Measurements from ENCODE around the gene MAP3K3. TPM values are rescaled to one million over a fixed set of nuclear protein-coding genes. Genes with fewer than 3 reads are reported as not detected.

MAP3K3 gene
- total RNA-seq, 1 donor from 2014 or later: 54.6 TPM

DNA sequence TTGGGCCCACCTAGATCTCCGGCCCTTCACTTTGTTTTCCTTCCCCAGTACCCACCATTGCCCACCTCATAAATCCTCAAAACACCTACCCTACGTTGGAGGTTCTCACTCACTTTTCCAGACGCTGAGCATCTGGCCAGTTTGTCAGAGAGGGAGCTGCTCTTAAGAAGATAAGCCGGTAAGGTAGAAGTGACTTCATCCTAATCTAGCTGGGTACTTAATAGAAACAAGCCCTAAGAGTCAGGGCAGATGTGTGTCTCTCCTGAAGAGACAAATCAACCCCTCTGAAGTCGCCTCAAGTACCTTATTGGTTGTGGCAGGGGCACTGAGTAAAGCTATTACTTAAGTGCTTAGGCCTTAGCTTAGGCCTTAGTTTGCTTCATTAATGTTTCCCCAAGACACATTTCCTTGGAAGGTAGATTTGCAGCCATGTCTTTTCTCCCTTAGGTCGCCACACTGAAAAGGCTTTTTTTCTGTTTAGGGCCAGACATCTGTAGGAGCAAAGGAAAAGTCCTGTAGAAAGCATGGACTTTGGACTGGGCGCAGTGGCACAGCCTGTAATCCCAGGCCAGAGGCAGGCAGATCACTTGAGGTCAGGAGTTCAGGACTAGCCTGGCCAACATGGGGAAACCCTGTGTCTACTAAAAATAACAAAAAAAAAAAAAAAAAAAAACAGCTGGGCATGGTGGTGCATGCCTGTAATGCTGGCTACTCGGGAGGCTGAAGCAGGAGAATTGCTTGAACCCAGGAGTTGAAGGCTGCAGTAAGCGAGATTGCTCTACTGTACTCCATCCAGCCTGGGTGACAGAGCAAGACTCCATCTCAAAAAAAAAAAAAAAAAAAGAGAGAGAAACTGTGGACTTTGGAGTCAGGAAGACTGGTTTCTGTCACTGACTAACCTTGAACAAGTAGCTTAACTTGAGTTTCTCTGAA lies 20.5 kb upstream of the MAP3K3 start:
- no peak for DNase-seq
- Mint-ChIP-seq H3K27me3 (ENCODE audit: unreplicated experiment) (peaks cover 2% of the 10 kb centered on the region), H3K4me1 (ENCODE audit: low read depth, unreplicated experiment) (peaks cover 9% of the 10 kb centered on the region)

GRCh38 chr17:63609816-63610573 lies 12.2 kb upstream of the MAP3K3 start:
- H3K27me3 Mint-ChIP-seq (ENCODE audit: unreplicated experiment): peaks cover 3% of the 10 kb centered on the region
- no peak overlapping the region for H3K4me3 Mint-ChIP-seq (ENCODE audit: unreplicated experiment)
- TF ChIP-seq, protein P1, sequence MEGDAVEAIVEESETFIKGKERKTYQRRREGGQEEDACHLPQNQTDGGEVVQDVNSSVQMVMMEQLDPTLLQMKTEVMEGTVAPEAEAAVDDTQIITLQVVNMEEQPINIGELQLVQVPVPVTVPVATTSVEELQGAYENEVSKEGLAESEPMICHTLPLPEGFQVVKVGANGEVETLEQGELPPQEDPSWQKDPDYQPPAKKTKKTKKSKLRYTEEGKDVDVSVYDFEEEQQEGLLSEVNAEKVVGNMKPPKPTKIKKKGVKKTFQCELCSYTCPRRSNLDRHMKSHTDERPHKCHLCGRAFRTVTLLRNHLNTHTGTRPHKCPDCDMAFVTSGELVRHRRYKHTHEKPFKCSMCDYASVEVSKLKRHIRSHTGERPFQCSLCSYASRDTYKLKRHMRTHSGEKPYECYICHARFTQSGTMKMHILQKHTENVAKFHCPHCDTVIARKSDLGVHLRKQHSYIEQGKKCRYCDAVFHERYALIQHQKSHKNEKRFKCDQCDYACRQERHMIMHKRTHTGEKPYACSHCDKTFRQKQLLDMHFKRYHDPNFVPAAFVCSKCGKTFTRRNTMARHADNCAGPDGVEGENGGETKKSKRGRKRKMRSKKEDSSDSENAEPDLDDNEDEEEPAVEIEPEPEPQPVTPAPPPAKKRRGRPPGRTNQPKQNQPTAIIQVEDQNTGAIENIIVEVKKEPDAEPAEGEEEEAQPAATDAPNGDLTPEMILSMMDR (IDR thresholded peaks at IDR 0.05; ENCODE audit: partially characterized antibody, unreplicated experiment): no peak
- H3K27ac Mint-ChIP-seq (ENCODE audit: unreplicated experiment): no peak overlapping the region
- no peak for DNase-seq
- H3K9me3 Mint-ChIP-seq (ENCODE audit: unreplicated experiment): no peaks in the 10 kb centered on the region
- H3K4me1 Mint-ChIP-seq (ENCODE audit: low read depth, unreplicated experiment): no peaks in the 10 kb centered on the region
- no peaks in the 10 kb centered on the region for H3K36me3 Mint-ChIP-seq (ENCODE audit: unreplicated experiment)

More for the DNA sequence above, 20.5 kb upstream of the MAP3K3 start:
- TF ChIP-seq, protein P1 (IDR thresholded peaks at IDR 0.05; ENCODE audit: partially characterized antibody, unreplicated experiment): no peak
- H3K4me3 Mint-ChIP-seq (ENCODE audit: unreplicated experiment): peak overlapping the region; percentile 95
- H3K9me3 Mint-ChIP-seq (ENCODE audit: unreplicated experiment): peaks cover 4% of the 10 kb centered on the region
- peak overlapping the region; percentile 64 for H3K27ac Mint-ChIP-seq (ENCODE audit: unreplicated experiment)
- H3K36me3 Mint-ChIP-seq (ENCODE audit: unreplicated experiment): no peaks in the 10 kb centered on the region

DNA sequence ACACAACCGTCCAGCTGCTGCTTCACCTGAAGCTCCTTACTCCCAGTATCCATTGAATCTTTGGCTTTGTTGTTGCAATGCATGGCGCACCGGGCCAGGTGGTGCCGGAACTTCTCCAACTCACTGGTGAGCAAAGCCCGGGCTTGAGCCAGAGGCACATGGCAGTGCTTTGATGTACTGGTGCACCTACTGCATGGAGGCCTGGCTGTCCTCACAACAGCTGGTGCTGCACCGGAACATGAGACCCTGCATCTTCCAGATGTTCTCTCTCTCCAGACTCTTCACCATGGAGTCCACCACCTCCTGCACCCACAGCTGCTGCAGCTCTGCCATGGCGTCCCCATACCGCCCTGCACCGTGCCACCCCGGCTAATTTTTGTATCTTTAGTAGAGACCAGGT lies 11.4 kb upstream of the MAP3K3 start:
- TF ChIP-seq, protein P1 (IDR thresholded peaks at IDR 0.05; ENCODE audit: partially characterized antibody, unreplicated experiment): no peak
- Mint-ChIP-seq H3K9me3 (ENCODE audit: unreplicated experiment) (no peaks in the 10 kb centered on the region), H3K27ac (ENCODE audit: unreplicated experiment) (no peak overlapping the region), H3K27me3 (ENCODE audit: unreplicated experiment) (peaks cover 3% of the 10 kb centered on the region), H3K4me1 (ENCODE audit: low read depth, unreplicated experiment) (no peaks in the 10 kb centered on the region), H3K4me3 (ENCODE audit: unreplicated experiment) (no peak overlapping the region), H3K36me3 (ENCODE audit: unreplicated experiment) (no peaks in the 10 kb centered on the region)
- no peak for DNase-seq

DNA sequence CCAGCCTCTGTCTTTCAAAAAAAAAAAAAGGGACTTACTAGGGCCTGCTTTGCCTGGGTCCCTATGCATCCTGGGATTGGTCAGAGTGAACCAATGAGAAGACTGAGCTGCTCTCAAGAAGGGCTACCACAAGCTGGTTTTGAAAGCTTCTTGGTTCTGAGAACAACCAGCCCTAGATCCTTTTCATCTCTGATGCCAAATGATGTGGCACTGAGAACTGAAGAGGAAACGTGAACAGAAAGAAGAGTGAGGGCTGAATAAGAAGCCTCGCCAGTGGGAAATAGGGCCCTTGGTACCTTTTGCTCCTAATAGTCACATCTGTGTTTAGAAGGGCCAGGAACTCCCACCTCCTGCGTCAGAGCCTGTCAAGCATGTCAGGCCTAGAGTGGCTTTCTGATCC lies 10.9 kb upstream of the MAP3K3 start:
- Mint-ChIP-seq H3K4me1 (ENCODE audit: low read depth, unreplicated experiment) (no peaks in the 10 kb centered on the region), H3K4me3 (ENCODE audit: unreplicated experiment) (no peak overlapping the region), H3K27me3 (ENCODE audit: unreplicated experiment) (peaks cover 3% of the 10 kb centered on the region), H3K9me3 (ENCODE audit: unreplicated experiment) (no peaks in the 10 kb centered on the region), H3K36me3 (ENCODE audit: unreplicated experiment) (no peaks in the 10 kb centered on the region), H3K27ac (ENCODE audit: unreplicated experiment) (no peak overlapping the region)
- DNase-seq: no peak
- TF ChIP-seq, protein P1 (IDR thresholded peaks at IDR 0.05; ENCODE audit: partially characterized antibody, unreplicated experiment): no peak
